Coronary artery (tissue), 2 donors: ENCODE measurements around the gene SLC12A6.

ENCODE experiments used
- DNase-seq: peaks from one replicate; pipeline ENCODE4 v3.0.0-alpha.2; 2017; ENCODE audit warnings: low spot score
- H3K27ac ChIP-seq, 2 donors: fragments of 200-600 bp; sonication (generic); one replicate each; pipeline ENCODE4 v1.5.1; 2016 to 2019
- H3K4me3 ChIP-seq: fragments of 200-600 bp; sonication (generic); 2 replicates; pipeline ENCODE4 v1.5.1; 2016; ENCODE audit warnings: mild to moderate bottlenecking, moderate library complexity
- TF ChIP-seq, protein P1 (sequence below): fragments of 200-600 bp; sonication (generic); IDR thresholded peaks from one replicate; pipeline ENCODE4 v1.5.1; 2019; ENCODE audit warnings: antibody characterized with exemption

The SLC12A6 gene

DNA sequence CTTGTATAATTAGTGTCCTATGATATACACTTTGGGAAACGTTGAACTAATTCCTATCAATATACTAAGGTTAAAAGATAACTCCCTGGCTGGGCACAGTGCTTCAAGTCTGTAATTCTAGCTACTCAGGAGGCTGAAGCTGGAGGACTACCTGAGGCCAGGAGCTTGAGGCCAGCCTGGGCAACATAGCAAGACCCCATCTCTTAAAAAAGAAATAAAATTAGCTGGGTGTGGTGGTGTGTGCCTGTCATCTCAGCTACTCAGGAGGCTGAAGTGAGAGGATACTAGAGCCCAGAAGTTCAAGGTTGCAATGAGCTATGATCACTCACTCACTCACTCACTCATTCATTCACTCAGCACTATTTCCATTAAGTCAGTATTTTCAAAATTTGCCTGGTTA lies 55.2 kb downstream of the SLC12A6 start:
- H3K4me3 ChIP-seq = no peak overlapping the region
- no peak overlapping the region for H3K27ac ChIP-seq
- no peak for DNase-seq
- TF ChIP-seq, protein P1, sequence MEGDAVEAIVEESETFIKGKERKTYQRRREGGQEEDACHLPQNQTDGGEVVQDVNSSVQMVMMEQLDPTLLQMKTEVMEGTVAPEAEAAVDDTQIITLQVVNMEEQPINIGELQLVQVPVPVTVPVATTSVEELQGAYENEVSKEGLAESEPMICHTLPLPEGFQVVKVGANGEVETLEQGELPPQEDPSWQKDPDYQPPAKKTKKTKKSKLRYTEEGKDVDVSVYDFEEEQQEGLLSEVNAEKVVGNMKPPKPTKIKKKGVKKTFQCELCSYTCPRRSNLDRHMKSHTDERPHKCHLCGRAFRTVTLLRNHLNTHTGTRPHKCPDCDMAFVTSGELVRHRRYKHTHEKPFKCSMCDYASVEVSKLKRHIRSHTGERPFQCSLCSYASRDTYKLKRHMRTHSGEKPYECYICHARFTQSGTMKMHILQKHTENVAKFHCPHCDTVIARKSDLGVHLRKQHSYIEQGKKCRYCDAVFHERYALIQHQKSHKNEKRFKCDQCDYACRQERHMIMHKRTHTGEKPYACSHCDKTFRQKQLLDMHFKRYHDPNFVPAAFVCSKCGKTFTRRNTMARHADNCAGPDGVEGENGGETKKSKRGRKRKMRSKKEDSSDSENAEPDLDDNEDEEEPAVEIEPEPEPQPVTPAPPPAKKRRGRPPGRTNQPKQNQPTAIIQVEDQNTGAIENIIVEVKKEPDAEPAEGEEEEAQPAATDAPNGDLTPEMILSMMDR = no peak

DNA sequence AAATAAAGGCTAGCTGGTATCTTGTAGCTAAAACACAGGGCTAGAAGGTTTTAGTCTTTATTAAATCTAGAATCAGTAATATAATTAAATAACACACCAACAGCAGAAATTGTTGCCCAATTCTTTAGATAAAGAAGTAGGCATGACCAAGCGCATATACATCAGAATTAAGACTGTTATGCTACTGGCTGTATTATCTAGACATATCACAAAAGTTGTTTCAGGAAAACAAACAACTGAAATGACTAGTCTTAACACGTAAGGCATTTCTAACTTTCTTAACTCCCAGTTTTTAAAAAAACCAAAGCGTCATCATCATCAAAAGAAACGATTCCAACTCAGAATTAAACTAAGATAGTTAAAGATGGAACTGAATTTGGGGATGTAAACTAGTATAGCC lies 57.4 kb downstream of the SLC12A6 start:
- TF ChIP-seq, protein P1 = no peak

DNA sequence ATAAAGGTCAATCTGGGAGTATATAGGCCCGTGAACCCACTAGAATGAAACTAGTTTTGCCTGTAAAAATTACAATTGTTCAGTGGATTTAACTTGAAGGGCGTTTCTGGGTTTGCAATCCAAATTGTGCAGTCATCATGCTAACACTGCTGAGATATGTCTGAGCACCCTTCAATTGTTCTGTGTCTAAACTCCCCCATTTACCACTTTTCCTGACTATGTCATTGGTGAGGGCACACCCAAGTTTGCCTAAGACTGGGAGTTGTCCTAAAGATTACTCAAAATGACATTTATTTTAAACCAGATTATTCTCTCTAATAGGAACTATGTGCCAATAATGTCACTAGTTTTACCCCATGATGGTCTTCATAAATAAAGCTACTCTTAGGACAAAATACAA lies 58.2 kb downstream of the SLC12A6 start:
- Histone ChIP-seq H3K4me3 (no peak overlapping the region), H3K27ac (no peak overlapping the region)
- TF ChIP-seq, protein P1 = no peak
- DNase-seq = no peak

More for the DNA sequence above, 57.4 kb downstream of the SLC12A6 start:
- H3K4me3 ChIP-seq = no peak overlapping the region
- DNase-seq = no peak
- no peak overlapping the region for H3K27ac ChIP-seq

DNA sequence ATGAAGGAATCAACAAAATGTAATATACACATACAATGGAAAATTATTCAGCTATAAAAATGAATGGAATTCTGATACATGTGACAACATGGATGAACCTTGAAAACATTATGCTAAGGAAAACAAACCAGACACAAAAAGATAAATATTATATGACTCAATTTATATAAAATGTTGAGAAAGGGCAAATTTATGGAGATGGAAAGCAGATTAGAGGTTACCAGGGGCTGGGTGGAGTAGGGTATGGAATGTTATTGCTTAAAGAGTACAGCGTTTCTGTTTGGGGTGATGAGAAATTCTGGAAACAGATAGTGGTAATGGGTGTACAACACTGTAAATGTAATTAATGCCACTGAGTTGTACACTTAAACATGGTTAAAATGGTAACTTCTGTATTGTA lies 61.9 kb downstream of the SLC12A6 start:
- no peak overlapping the region for H3K27ac ChIP-seq
- TF ChIP-seq, protein P1 = no peak
- DNase-seq = no peak
- H3K4me3 ChIP-seq = no peak overlapping the region

DNA sequence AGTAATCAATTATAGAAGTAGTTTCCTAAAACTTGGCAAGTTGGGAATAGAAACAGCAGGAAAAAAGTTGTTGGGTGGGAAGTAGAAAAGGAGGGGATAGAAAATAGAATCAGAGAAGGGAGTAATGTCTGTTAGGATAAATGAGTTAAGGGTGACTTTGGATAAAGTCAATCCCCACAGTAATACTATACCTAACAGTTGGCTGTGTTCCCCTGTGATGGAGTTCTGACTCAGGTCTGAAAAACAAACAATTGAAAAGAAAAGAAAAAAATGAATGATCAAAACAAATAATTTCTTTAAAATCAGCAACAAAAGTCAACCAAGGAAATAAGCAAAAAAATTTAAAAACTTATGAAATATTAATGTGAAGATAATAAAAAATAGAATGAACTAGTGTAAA lies 62.4 kb downstream of the SLC12A6 start:
- Histone ChIP-seq H3K27ac (no peak overlapping the region), H3K4me3 (no peak overlapping the region)
- TF ChIP-seq, protein P1 = no peak
- no peak for DNase-seq

DNA sequence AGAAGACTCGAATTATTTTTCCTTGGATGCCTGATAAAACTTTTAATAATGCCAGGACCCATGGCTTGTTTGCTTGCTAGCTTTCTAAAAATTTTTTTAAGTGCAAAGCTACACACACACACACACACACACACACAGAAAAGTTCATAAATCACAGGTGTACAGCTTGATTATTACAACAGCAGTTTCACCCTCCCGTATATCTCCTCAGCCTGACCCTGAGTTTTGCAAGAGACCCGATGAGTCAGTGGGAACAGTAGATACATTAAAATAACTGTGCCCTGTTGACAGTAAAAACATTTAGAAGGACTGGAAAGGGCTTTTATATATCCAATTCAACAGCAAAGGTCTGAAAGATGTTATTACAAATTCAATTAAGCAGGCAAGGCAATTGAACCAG lies 66.1 kb downstream of the SLC12A6 start:
- H3K4me3 ChIP-seq = no peak overlapping the region
- H3K27ac ChIP-seq = no peak overlapping the region
- TF ChIP-seq, protein P1 = no peak
- DNase-seq = no peak

DNA sequence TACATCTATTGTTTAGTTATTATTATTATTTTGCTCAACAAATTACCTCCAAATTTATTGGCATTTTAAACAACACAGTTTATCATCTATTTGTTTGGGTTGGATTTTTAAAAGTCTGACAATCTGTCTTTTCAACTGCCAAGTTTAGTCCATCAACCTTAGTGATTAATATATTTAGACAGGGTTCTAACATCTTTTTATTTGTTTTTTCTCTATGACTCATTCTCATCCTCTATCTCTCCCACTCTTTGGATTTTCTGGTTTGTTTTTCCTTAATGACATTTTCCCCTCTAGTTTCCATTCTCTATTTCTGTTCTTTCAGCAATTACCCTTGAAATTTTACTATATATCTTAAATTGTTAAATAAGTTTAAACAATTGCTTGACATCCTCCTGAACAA lies 70.8 kb downstream of the SLC12A6 start:
- DNase-seq = no peak
- Histone ChIP-seq H3K4me3 (no peak overlapping the region), H3K27ac (no peak overlapping the region)
- TF ChIP-seq, protein P1 = no peak
